Fibroblast of villous mesenchyme (primary cell): Measurements from ENCODE around the gene TREX2. TPM values are rescaled to one million over a fixed set of nuclear protein-coding genes. Genes with fewer than 3 reads are reported as not detected.

Experiments used
- DNase-seq: peaks from one replicate; pipeline ENCODE4 v3.0.0-alpha.2; 2010; ENCODE audit warnings: low read depth
- H3K4me3 ChIP-seq: 2 replicates; pipeline ENCODE4 v1.5.1; 2011; ENCODE audit warnings: low read depth, mild to moderate bottlenecking, low read length
- CTCF ChIP-seq: IDR thresholded peaks from 2 replicates; pipeline ENCODE4 v1.5.1; 2012; ENCODE audit warnings: low read depth, mild to moderate bottlenecking, low read length; ENCODE audit not compliant: insufficient read depth
- total RNA-seq: library from RNA; depleted of rRNA; stranded (reverse); fragments of >200 nt; gene quantifications from 2 replicates; pipeline ENCODE4 v1.2.3, GENCODE V29; 2012

Gene TREX2
- total RNA-seq, 1 donor: 3.0 TPM

GRCh38 chrX:153491918-153492317, 46.1 kb upstream of the TREX2 start:
- TF ChIP-seq CTCF: no peak
- DNase-seq: no peak
- no peak overlapping the region for H3K4me3 ChIP-seq

- no peak for DNase-seq
- TF ChIP-seq CTCF: no peak
- H3K4me3 ChIP-seq: no peak overlapping the region
These were observed 45.6 kb upstream of the TREX2 start for GRCh38 chrX:153491351-153491914.

- DNase-seq: no peak
- TF ChIP-seq CTCF: no peak
- no peak overlapping the region for H3K4me3 ChIP-seq
These were observed 44.5 kb upstream of the TREX2 start for GRCh38 chrX:153490217-153490930.

GRCh38 chrX:153488231-153488914, 42.5 kb upstream of the TREX2 start:
- TF ChIP-seq CTCF: no peak
- no peak overlapping the region for H3K4me3 ChIP-seq
- peak; percentile 52 for DNase-seq

- no peak for TF ChIP-seq CTCF
- no peak for DNase-seq
- no peak overlapping the region for H3K4me3 ChIP-seq
These were observed 41.8 kb upstream of the TREX2 start for GRCh38 chrX:153487590-153488071.

- no peak for DNase-seq
- no peak overlapping the region for H3K4me3 ChIP-seq
- TF ChIP-seq CTCF: no peak
These were observed 40.3 kb upstream of the TREX2 start for GRCh38 chrX:153486171-153486570.
